Activated CD4-positive, CD25-positive, alpha-beta regulatory T cell treated with anti-CD3 and anti-CD28 coated beads, Interleukin-2, amount 50 U/mL, for 72 hours (primary cell): Measurements from ENCODE around the gene TP53BP2.
"Not testable (repeated sequence)": the region's sequence is repeated elsewhere in the genome, so short reads cannot be mapped to it uniquely, and the experiment has no call there.

Source experiments
- DNase-seq: peaks from one replicate; pipeline ENCODE4 v3.0.0; 2021

Gene TP53BP2

DNA sequence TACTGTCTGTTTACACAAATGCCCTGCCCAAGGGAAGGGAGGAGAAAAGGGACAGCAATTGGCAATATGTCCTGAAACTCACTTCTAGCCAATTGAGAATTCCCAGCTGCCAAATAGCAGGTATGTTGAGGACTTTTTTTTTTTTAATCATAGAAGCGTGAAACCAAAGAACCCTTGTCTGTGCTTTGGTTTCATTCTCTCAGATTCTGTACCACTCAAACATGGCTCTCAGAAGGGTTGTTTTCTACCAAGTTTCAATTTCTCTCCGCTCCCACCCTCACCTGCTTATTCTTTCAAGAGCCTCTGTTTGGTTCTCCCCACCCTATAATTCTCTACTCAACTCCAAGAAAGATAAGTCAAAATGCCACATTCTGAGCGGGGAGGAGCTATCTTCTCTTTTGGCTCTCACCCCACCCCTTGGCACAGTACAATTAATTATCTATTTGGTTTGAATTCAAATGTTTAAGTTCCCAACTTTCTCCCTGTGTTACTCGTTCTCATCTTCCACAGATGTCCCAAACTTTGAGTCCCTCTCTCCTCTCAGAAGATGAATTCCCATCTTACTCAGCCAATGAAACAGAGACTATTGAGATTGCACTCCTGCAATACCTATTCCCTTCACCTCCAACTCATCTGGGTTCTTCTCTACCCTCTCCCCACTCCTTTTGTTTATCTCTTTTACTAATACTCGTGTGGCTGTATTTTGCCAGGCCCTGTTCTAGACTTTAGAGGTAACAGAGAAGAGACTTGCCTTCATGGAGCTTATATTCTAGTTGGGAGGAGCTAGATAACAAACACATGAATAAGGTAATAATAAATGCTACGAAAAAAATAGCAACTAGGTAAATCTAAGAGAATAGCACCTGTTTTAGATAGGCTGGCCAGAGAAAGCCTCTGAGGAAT, 3.9 kb upstream of the TP53BP2 start:
- no peak for DNase-seq

GRCh38 chr1:223848536-223848935, 2.8 kb upstream of the TP53BP2 start:
- no peak for DNase-seq

DNA sequence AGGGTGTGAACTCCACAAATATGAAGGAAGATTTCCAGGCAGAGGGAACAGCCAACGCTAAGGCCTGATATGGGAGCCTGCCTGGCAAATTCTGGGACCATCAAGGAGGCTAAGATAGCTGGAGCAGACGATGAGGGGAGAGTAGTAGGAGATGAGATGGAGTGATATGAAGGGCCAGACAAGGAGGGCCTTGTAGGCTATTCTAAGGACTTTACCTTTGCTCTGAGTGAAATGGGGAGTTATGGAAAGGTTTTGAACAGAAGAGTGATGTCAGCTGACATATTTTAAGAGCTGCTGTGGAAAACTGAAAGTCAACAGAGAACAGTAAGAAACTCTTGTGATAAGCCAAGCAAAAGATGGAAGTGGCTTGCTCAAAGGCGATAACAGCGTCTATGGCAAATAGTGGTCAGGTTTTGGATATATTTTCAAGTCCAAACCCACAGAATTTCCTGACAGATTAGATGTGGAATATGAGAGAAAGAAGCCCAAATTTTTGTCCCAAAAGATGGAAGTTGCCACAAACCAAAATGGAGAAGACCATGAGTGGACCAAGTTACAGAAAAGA, 2.1 kb upstream of the TP53BP2 start:
- no peak for DNase-seq

DNA sequence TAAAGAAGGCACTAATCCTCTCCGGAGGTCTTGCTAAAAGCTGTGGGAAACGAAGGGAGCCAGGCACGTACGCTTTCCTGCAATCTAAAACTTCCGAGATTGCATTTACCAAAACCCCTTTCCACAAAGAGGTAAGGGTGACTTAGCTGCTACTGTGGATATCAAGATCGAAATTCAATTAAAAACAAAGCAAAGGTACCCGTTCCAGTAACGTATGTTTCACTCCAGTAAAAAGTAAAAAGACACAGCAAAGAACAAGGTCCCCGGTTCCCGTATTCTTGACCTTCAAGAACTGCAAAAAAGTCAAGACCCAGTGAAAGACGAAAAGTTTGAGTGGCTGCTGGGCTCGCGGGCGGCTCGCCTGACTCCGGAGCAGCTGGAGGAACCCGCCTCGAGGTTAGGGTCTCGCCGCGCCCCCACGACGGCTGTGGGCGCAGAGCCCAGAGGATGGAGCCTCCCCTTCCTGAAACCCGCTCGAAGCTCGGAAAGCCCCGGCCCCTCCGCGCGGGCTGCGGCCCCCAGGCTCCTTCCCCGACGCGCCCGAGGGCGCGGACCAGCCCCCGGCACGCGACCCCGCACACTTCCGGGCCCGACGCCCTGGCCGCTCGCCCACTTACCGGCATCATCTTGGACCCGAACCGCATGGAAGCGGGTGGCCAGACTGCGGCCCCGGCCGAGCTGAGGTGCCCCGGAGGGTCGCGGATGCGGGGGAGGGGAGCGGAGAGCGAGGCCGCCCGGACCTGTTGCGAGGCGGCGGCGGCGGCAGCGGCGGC, 524 bp downstream of the TP53BP2 start:
- DNase-seq = no peak

DNA sequence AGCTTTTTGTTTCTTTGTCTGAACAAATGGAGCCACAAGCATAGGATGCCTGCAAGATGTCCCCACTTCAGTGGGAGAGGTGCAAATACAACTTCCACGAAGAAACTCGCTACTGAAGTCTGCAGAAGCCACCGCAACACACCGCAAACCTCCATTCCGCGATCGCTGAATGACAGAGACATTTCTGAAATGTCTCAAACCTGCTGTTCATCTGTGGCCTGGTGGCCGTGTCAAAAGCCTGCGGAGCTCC, 1.0 kb downstream of the TP53BP2 start:
- DNase-seq = peak; percentile 59

DNA sequence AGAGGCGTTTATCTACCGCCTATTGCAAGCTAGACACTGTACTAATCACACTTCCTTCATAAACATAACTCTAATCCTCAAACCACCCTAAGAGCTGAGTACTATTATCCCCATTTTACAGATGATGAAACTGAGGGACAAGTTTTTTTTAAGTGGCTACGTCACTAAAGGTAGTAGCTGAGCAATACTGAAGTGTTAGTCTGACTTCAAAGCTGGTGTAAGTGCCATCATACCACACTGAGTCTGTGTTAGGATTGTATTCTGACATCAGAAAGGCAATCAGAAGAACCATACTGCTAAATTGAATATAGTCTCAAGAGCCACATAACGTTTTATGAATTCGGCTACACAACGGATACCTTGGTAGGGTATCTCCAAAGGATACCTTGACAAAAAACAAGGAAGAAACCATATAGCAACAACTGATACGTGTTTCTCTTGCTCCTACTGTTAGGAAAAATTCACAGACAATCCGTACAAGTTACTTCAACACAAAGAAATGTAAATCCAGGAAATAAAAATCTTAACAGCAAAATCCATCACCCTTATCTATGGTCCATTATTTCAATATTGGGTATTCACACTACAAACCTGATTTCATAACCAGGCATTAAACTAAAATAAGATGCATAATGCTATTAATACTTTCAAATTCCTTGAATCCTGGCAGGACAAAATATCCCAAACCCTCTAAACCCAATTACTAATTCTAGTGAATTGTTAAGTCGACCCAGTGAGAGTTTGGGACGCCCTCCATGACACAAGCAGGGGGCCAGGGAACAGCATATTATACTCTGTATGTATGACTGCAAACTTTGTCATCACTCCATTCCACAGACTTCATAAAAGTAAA, 1.6 kb downstream of the TP53BP2 start:
- no peak for DNase-seq

- DNase-seq = no peak
Measured at GRCh38 chr1:223842784-223843183, 3.0 kb downstream of the TP53BP2 start.

DNA sequence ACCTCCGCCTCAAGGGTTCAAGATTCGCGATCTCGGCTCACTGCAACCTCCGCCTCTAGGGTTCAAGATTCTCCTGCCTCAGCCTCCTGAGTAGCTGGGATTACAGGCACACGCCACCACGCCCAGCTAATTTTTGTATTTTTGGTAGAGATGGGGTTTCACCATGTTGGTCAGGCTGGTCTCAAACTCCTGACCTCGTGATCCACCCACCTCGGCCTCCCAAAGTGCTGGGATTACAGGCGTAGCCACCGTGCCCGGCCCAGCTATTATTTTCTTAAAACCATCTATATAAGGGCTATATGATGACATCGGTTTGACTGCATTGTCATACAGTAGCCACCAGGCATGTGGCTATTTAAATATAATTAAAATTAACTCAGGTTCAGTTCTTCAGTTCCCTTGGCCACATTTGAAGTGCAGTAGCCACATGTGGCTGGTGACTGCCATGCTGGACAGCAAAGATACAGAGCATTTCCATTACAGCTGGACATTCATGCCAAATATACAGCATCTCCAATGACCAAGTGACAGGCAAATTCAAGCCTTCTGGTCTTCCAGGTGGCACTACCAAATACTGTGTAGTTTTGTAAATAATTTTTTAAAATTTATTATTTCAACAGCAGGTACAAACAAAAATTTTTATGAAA, 3.6 kb downstream of the TP53BP2 start:
- not testable (repeated sequence) for DNase-seq

DNA sequence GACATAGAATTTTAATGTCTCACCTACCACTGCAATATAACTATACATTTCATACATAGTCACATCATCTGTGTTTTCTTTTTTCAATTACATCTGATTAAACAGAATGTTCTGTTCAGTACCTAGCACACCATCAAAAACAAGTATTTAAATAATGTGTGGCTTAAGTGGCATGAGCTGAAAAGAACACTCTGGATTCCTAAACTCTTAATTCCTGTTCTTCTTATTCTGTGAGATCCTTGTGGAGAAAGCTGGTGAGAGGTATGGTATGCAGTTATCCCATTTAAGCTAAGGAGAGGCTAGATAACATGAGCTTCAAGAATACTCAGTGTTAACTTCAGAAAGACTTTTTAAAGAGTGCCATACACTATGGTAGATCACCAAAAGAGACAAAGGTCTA, 5.5 kb downstream of the TP53BP2 start:
- DNase-seq = no peak

GRCh38 chr1:223838125-223838854, 7.5 kb downstream of the TP53BP2 start:
- no peak for DNase-seq

DNA sequence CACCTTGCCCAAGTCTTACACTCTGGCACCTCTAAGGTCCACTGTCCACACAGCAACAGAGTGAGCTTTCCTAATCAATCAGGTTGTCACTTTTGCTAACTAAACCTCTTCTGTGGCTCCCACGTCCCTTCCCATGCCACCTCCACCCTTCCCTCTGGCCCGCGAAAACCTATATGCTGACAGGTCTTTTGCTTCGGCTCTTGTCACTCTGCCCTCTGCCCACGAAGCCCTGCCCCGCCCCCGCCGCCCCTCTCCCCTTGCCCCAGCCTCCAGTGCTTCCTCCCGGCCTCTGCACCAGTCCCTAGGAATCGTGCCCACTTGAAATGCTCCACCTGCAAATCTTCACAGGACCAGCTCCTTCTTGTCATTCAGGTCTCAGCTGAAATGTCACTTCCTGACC, 8.1 kb downstream of the TP53BP2 start:
- DNase-seq = no peak

DNA sequence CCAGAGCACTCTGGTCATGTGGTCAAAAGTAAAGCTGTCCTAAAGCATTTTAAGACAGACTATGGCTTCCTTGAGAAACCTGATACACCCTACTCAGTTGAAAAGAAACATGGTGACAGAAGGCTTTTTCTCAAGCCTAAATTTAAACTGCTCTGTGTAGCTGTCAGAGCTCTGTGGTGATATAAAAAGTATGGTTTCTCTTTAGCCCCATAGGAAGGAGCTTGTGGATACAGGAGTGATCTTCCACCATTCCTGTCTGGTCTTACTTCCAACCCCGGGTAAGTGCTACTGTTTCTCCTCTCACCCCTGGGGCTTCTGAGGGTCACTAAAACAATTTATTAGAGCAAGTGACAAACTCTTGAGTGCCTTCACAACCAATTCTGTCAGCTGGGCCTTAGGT, 8.5 kb downstream of the TP53BP2 start:
- DNase-seq = no peak

- no peak for DNase-seq
Measured at GRCh38 chr1:223836586-223836985, 9.2 kb downstream of the TP53BP2 start.

GRCh38 chr1:223835754-223836153, 10.0 kb downstream of the TP53BP2 start:
- no peak for DNase-seq

DNA sequence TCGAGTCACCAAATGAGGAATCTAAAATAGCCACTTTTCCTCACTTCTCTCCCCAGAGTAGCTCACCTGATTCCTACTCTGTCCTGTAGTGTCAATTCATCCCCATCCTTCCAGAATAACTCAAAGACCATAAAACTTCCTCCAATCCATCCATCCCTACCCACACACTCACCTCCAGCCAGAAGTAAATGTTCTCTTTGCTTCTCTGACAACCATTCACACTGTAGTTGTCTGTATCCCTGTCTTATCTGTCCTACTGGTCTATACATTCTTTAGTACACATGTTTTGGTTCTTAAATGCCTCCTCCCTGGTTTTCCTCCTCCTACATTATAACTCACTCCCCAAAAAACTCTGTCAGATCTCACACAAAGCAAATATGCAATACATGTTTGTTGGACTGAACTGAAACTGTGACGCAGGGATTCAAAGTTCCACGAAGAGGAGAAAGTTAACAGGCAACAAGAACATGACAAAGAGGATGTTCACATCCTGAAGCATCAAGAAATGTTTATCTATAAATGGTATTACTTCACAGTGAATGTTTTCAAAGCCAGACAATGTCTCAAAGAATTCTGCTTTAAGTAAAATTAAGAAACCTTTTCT, 11.0 kb downstream of the TP53BP2 start:
- no peak for DNase-seq

DNA sequence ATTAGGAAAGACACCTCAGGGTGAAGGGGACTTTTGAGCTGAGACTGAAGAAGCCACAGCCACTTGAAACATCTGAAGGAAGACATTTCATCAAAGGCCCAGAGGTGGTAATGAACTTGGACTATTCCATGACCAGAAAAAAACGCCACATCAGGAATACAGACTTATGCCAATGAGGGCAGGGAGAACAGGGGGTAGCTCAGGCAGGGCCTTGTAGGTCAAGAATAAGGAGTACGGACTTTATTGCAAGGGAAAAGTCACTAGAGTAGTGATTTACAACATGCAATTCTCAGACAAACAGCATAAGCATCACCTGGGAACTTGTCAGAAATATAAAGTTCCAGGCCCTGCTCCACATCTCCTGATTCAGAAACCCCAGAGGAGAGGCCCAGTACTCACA, 11.8 kb downstream of the TP53BP2 start:
- DNase-seq = no peak

DNA sequence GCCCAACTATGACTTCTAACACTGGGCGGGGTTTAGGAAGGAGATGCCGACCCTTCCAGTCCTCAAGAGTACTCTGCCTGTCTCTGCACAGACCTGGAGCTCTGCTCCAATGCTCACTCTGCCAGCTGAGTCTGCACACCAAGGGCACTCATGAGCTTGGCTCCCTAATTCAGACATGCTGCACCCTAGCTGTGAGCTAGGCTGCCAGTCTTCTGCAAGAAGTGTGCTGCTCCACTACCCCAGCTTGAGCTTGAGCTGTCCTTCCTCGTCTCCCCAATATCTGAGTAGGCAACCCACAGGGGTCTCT, 13.2 kb downstream of the TP53BP2 start:
- DNase-seq = no peak

DNA sequence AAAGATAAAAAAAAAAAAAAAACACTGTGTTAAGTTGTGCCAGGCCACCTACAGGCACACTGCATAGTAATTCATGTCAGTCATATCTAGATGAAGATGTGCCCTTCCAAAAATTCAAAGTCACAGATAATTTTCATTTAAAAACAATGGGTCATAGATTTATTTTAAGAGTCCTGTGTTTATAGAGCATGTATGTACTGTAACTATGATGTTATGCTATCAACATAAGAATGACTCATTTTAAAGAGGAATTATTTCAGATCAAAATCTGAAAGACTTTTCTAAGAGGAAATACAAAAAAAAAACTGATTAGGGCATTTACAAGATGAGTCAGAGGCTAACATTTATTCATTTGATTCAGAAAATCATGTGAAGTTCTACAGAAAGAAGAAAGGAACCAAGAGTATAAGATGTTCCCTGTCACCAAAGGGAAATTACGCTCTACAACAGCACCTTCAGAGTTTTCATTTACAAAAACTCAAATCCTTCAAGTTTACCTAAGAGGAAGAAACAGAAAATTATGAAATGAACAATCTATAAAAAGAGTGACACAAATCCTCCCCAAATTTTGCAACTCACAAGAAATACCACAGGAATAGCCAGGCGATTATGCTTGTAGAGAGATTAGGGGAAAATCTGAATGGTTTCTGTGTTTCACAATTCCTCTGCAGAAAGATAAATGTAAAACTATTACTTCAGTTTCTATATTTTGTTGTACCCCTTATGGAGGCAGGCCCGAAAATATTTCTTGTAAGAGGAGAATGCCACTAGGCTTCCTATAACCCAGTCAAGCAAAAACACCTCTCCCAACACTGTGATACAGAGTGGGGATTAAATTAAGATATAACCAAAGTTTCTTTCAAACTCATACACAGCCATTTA, 13.8 kb downstream of the TP53BP2 start:
- DNase-seq = no peak

- no peak for DNase-seq
Measured at GRCh38 chr1:223829678-223830077, 16.1 kb downstream of the TP53BP2 start.

- DNase-seq = no peak
Measured at GRCh38 chr1:223828162-223828848, 17.4 kb downstream of the TP53BP2 start.
